ENCODE data around the gene PHACTR3. TPM values are rescaled to one million over a fixed set of nuclear protein-coding genes. Genes with fewer than 3 reads are reported as not detected.

Gene PHACTR3
- total and polyA plus RNA-seq, 2 of the 8 experiments (the other 6 are each of a cell fraction or from before 2014, with no cell fraction given), result 0.05 to 0.13 TPM

DNA sequence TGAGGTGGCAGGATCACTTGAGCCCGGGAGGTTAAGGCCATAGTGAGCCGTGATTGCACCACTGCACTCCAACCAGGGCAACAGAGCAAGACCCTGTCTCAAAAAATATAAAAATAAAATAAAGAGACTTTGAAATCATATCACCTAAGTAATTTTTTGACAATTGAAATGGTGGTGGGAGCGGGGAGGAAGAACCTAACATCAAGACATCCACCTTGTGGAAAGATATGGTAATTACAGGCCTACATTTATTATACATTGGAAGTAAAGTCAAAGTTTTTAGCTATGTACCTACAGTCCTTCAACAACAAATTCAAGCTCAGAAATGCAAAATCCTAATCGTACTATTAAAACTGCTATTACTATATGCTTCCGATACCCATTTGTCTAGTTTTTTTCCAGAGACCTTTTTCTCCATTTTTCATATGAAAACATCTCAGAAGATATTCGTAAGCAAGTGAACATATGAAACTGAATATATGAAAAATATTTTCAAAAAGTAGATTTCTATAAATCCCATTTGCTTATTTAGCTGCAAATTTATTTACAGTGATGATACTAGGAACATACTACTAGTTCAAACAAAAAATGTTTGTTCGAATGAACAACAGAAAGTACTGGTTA lies 245.8 kb downstream of the PHACTR3 start:
- no peak overlapping the region for H3K18ac ChIP-seq (ENCODE audit: extremely low read depth, low read length)
- no peak overlapping the region for H2AFZ ChIP-seq (ENCODE audit: low read length)
- no peak overlapping the region for H3K56ac ChIP-seq (replicated peaks; ENCODE audit: insufficient read length, low read depth, low read length)
- no peaks in the 10 kb centered on the region for H3K79me2 ChIP-seq (ENCODE audit: control insufficient read depth in 1 of 2, insufficient read depth in 2 of 2, low read length in 2 of 2)
- H3K9me3 ChIP-seq (ENCODE audit: insufficient read depth in 2 of 2, low read depth in 1 of 2, low read length in 1 of 2), result peaks cover 43 to 47% of the 10 kb centered on the region in 2 experiments
- H3K27ac ChIP-seq (ENCODE audit: low read depth, low read length), result no peak overlapping the region
- no peak overlapping the region for H2BK15ac ChIP-seq (ENCODE audit: low read length)
- TF ChIP-seq RAD21 (IDR thresholded peaks at IDR 0.05 in 1 of 2, conservative IDR thresholded peaks at IDR 0.05 in 1 of 2; ENCODE audit: low read depth in 2 of 2, low read length in 2 of 2), result peak; percentile 29 to 37
- TF ChIP-seq RNF2 (IDR thresholded peaks at IDR 0.05; ENCODE audit: borderline replicate concordance, low read depth, low read length, missing control alignments, poor library complexity, severe bottlenecking), result no peak
- TF ChIP-seq, protein P1, sequence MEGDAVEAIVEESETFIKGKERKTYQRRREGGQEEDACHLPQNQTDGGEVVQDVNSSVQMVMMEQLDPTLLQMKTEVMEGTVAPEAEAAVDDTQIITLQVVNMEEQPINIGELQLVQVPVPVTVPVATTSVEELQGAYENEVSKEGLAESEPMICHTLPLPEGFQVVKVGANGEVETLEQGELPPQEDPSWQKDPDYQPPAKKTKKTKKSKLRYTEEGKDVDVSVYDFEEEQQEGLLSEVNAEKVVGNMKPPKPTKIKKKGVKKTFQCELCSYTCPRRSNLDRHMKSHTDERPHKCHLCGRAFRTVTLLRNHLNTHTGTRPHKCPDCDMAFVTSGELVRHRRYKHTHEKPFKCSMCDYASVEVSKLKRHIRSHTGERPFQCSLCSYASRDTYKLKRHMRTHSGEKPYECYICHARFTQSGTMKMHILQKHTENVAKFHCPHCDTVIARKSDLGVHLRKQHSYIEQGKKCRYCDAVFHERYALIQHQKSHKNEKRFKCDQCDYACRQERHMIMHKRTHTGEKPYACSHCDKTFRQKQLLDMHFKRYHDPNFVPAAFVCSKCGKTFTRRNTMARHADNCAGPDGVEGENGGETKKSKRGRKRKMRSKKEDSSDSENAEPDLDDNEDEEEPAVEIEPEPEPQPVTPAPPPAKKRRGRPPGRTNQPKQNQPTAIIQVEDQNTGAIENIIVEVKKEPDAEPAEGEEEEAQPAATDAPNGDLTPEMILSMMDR (IDR thresholded peaks at IDR 0.05; ENCODE audit: control extremely low read depth in 1 of 3, insufficient read depth in 1 of 3, low read depth in 1 of 3, low read length in 3 of 3), result peak in 1 of 3 experiments; percentile 24; a peak in 1 of 4 replicates
- H4K20me1 ChIP-seq (replicated peaks in 1 of 2; ENCODE audit: control insufficient read depth in 1 of 2, insufficient read depth in 2 of 2, low read length in 2 of 2), result no peaks in the 10 kb centered on the region
- no peak overlapping the region for H2BK20ac ChIP-seq (ENCODE audit: low read length)
- no peak overlapping the region for H3K4me3 ChIP-seq (ENCODE audit: extremely low read depth in 1 of 4, insufficient read depth in 2 of 4, low read depth in 3 of 4, low read length in 4 of 4)
- H3K4me2 ChIP-seq (ENCODE audit: insufficient read depth in 1 of 2, low read depth in 2 of 2, low read length in 2 of 2), result no peak overlapping the region
- no peaks in the 10 kb centered on the region for H3K23me2 ChIP-seq (ENCODE audit: low read depth, low read length)
- no peaks in the 10 kb centered on the region for H3K4me1 ChIP-seq (replicated peaks in 1 of 4; ENCODE audit: control insufficient read depth in 3 of 4, insufficient read depth in 4 of 4, low read length in 3 of 4)
- H3K36me3 ChIP-seq (ENCODE audit: control insufficient read depth in 2 of 4, insufficient read depth in 4 of 4, low read length in 3 of 4), result 0 out of 8 replicates have a peak, but pooled peaks cover 0 to 1% (median 0%) of the 10 kb centered on the region in 4 experiments
- H3K27me3 ChIP-seq (replicated peaks in 1 of 4; ENCODE audit: control insufficient read depth in 3 of 4, extremely low read depth in 1 of 4, insufficient read depth in 3 of 4, low read length in 3 of 4), result no peaks in the 10 kb centered on the region
- no peaks in the 10 kb centered on the region for H3K79me1 ChIP-seq (ENCODE audit: low read depth, low read length)
- no peak overlapping the region for H2BK5ac ChIP-seq (ENCODE audit: low read depth, low read length)
- H4K5ac ChIP-seq (ENCODE audit: insufficient read length, low read depth, low read length), result no peak overlapping the region
- no peak overlapping the region for H3K23ac ChIP-seq (ENCODE audit: insufficient read length)
- H3K4ac ChIP-seq (replicated peaks; ENCODE audit: insufficient read length, low read depth, low read length), result no peak overlapping the region
- WGBS, 2 experiments (ENCODE audit: extremely low coverage in 1 of 2, insufficient coverage in 1 of 2, insufficient read length in 1 of 2, insufficient replicate concordance in 2 of 2, low coverage in 1 of 2, low lambda C conversion rate in 2 of 2, missing lambda C conversion rate in 1 of 2), result 68% methylated on average over 7 of the region's 7 CpGs; no CpG with 5 or more reads in 1 of the 2 experiments
- no peak for FAIRE-seq
- no peak for DNase-seq (ENCODE audit: low read depth in 1 of 2, low spot score in 2 of 2)
- no peak overlapping the region for H3K14ac ChIP-seq (ENCODE audit: insufficient read length)
- H4K8ac ChIP-seq (ENCODE audit: extremely low read depth, insufficient read depth, low read length), result no peak overlapping the region
- H2AK5ac ChIP-seq (ENCODE audit: low read depth, low read length), result no peak overlapping the region
- ChIA-PET CTCF (ENCODE audit: partially characterized antibody) (interaction anchor here (0.8 to 1.0 kb wide), 3 partner anchors 9 to 249 kb away, joined by 3 read pairs; no protein-coding TSS in a partner anchor), POLR2A (ENCODE audit: partially characterized antibody) (no interaction called here)
- no peak overlapping the region for H4K91ac ChIP-seq (replicated peaks; ENCODE audit: insufficient read length, low read length)
- H2BK12ac ChIP-seq (ENCODE audit: low read depth, low read length), result no peak overlapping the region
- H2BK120ac ChIP-seq (replicated peaks; ENCODE audit: low read depth, low read length), result no peak overlapping the region
- no peak overlapping the region for H3K9ac ChIP-seq (replicated peaks in 1 of 4; ENCODE audit: extremely low read depth in 1 of 4, low read depth in 3 of 4, low read length in 3 of 4)
